HL-60 (cell line): ENCODE results near the gene AKAP10.

Experiments
- DNase-seq, 2 experiments: peaks; one replicate each; pipeline ENCODE4 v3.0.0-alpha.2; 2010 to 2020; ENCODE audit warnings: low read depth in 1 of 2, low spot score in 1 of 2
- H3K27ac ChIP-seq: fragments of 250-450 bp; sonication (Bioruptor Pico); replicated peaks from 2 replicates; pipeline ENCODE4 v1.5.1; 2020; ENCODE audit warnings: mild to moderate bottlenecking, moderate library complexity
- H3K27me3 ChIP-seq: fragments of 250-450 bp; sonication (Bioruptor Pico); 2 replicates; pipeline ENCODE4 v1.5.1; 2021; ENCODE audit warnings: mild to moderate bottlenecking, moderate library complexity; ENCODE audit not compliant: insufficient read depth, poor library complexity, severe bottlenecking
- H3K4me3 ChIP-seq: replicated peaks from 2 replicates; pipeline ENCODE4 v1.5.1; 2011; ENCODE audit warnings: mild to moderate bottlenecking, control low read depth, low read length; ENCODE audit not compliant: insufficient read depth
- CTCF ChIP-seq: IDR thresholded peaks from one replicate; pipeline ENCODE4 v1.5.1; 2011; ENCODE audit warnings: low read length, control low read depth, inconsistent platforms; ENCODE audit not compliant: insufficient read depth
- GABPA ChIP-seq: IDR thresholded peaks from 2 replicates; pipeline ENCODE4 v1.6.1; 2012; ENCODE audit warnings: low read depth
- POLR2AphosphoS5 ChIP-seq: IDR thresholded peaks from 2 replicates; pipeline ENCODE4 v1.6.1; 2012; ENCODE audit warnings: low read depth
- REST ChIP-seq: IDR thresholded peaks from 2 replicates; pipeline ENCODE4 v1.6.1; 2012; ENCODE audit warnings: low read depth; ENCODE audit not compliant: insufficient replicate concordance
- SPI1 ChIP-seq: IDR thresholded peaks from 2 replicates; pipeline ENCODE4 v1.6.1; 2012; ENCODE audit warnings: low read depth, mild to moderate bottlenecking, borderline replicate concordance

Gene AKAP10

GRCh38 chr17:19874256-19874655, 103.4 kb downstream of the AKAP10 start:
- H3K4me3 ChIP-seq, result no peak overlapping the region
- DNase-seq, result no peak
- H3K27ac ChIP-seq, result no peak overlapping the region
- no peak for TF ChIP-seq REST
- no peak for TF ChIP-seq POLR2AphosphoS5
- no peak for TF ChIP-seq CTCF
- TF ChIP-seq GABPA, result no peak
- TF ChIP-seq SPI1, result no peak
- no peaks in the 10 kb centered on the region for H3K27me3 ChIP-seq

GRCh38 chr17:19873346-19873745, 104.3 kb downstream of the AKAP10 start:
- DNase-seq, result peak in 1 of 2 experiments; percentile 16
- TF ChIP-seq POLR2AphosphoS5, result no peak
- TF ChIP-seq REST, result no peak
- TF ChIP-seq GABPA, result no peak
- TF ChIP-seq CTCF, result no peak
- no peak for TF ChIP-seq SPI1
- H3K27ac ChIP-seq, result no peak overlapping the region
- no peak overlapping the region for H3K4me3 ChIP-seq
- H3K27me3 ChIP-seq, result no peaks in the 10 kb centered on the region

GRCh38 chr17:19868079-19868395, 109.6 kb downstream of the AKAP10 start:
- no peak overlapping the region for H3K4me3 ChIP-seq

More at GRCh38 chr17:19868079-19868395, 109.6 kb downstream of the AKAP10 start:
- no peaks in the 10 kb centered on the region for H3K27me3 ChIP-seq
- DNase-seq, result no peak
- TF ChIP-seq POLR2AphosphoS5, result no peak
- TF ChIP-seq CTCF, result no peak
- TF ChIP-seq GABPA, result no peak
- TF ChIP-seq REST, result no peak
- no peak for TF ChIP-seq SPI1
- no peak overlapping the region for H3K27ac ChIP-seq
